Stimulated activated CD4-positive, alpha-beta T cell treated with anti-CD3 and anti-CD28 coated beads, Interleukin-1b, Interleukin-23, amount 100 ng/mL, for 24 hours (primary cell): Measurements from ENCODE around the gene PNPLA2.

ENCODE experiments used
- DNase-seq, 4 experiments: peaks; one replicate each; pipeline ENCODE4 v3.0.0-alpha.2; 2020; ENCODE audit warnings: low read depth in 4 of 4, low spot score in 1 of 4

Gene PNPLA2

GRCh38 chr11:818396-819128 lies at the start of gene PNPLA2:
TSS of gene PNPLA2 (plus strand) at chr11:818914. CDS start at chr11:819719, 805 bp downstream.
- DNase-seq, result no peak

- no peak for DNase-seq
These were observed 48.6 kb upstream of the PNPLA2 start for GRCh38 chr11:769887-770641.

- DNase-seq, result no peak
These were observed 47.8 kb upstream of the PNPLA2 start for GRCh38 chr11:770642-771616.

DNA sequence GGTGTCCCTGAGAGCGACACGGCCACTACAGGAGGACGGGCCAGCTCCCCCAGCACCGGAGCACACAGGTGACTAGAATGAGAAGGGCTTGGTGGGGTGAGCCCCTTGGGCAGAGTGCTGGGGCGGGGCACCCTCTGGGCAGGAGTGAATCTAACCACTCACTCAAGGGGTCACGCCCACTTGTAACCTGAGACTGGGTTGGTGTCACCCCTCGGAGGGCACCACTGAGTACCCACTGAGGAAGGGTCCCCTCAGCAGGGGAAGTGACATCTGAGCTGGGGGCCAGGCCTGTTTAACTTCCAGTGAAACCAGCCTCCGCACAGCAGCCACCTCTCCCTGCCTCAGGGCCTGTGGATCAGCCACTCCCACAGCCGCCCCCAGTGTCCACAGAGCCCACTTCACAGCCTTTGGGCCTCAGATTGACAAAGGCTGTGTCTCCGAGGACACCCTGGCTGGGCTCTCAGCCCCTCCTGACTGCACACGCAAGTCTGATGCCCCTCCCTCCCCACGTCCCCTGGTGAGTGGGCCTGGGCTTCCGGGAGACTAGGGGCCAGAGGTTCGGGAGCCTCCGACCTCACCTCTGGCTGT lies 47.0 kb upstream of the PNPLA2 start:
- no peak for DNase-seq

DNA sequence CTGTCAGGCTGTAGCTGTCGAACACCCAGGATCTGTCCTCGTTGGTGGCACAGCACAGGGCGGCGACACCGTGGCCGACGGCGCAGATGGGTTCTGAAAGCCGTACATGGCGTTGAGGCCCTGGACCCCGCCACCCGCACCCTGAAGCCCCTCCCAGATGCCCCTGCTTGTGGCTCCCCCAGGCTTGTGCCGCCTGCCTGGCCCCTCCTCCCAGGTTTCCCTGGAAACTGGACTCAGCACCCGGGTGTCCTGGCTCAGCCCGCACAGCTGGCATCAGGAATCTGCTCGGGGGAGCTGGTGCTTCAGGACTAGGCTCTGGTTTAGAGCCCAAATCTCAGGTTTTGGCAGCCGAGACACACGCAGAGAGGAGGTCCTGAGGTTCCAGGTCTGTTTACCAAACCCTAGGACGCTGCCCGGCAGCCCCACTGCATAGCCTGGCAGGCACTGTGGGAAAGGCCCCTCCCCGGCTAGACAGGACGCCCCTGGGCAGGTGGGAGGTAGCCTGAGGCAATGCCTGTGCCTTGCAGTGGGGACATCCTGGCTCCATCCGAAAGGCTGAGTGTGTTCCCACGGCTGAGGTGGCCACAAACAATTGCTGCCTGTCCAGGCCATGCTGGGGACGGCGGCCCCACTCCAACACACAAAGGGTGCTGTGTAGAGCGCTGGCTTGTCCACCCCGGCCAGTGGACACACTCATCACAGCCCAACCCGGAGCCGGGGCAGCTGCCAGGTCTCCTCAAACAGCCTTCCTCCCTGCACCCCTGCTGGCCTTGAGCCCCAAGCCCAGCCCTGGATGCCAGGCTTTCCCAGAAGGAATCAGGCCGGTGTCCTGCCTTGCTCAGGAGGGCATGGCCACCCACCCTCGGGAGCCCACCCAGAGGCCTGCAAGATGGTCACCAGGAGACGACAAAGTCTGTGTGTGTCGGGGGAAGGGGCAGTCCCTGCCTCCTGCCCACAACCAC lies 46.0 kb upstream of the PNPLA2 start:
- no peak for DNase-seq

DNA sequence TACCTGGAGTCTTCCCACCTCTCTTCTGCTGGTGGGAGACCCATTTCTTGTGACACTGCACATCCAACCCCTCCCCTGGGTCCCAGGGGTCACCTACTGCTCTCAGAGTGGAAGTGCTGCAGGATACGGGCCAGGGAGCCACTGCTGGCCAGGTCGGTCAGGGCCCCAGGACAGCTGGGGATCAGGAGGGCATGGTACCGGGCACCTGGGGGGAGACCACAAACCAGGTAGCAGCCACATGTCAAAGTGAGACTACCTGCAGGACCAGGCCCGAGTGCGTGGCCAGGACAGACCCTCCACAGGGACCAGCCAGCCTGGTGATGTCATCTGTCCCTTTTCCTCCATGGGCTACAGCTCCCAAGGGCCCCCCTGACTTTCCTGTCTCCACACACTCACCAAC lies 45.3 kb upstream of the PNPLA2 start:
- DNase-seq, result no peak

- DNase-seq, result no peak
These were observed 44.9 kb upstream of the PNPLA2 start for GRCh38 chr11:773830-774229.

DNA sequence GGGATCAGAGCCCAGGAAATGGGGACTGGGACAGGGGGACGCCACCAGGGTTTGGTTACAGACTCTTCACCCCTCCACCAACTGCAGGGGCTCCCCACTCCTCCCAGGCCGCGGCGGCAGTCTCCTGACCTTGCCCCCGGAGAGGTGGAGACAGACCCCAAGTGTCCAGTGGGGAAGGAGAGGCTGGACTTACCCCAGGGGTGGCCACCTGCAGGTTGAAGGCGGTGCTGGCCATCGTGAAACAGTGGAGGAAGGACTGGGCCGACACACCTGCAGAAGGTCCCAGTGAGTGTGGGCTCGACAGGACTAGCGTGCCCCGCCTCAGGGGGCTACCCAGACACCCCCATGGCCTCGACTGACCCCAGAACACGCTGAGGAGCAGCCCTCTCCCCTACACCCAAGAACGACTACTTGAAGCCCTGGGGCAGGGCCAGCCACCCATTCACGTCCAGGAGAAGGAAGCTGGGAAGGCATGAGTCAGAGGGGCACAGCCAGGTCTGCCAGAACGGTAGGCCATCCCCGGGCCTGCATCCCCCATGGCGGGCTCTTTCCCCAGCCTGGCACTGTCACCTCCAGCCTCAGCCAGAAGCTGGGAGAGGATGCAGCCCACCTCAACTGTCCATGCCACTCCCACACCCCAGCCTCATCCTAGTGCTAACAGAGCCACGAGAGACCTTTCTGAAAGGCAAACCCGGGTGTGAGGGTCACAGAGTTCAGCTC lies 43.7 kb upstream of the PNPLA2 start:
- DNase-seq, result no peak

DNA sequence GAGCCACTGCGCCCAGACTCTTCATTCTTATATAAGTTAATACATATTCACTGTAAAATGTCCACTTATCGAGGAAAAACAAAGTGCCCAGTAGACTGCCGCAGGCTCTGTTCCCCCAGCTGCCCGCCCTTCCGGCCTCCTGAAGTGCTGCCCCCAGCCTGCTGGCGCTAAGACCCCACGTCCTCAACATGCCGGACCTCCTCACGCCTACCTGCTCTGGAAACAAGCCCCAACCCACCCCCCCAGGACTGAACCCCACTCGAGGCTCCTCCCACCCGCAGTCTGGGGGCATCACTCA lies 42.5 kb upstream of the PNPLA2 start:
- no peak for DNase-seq

DNA sequence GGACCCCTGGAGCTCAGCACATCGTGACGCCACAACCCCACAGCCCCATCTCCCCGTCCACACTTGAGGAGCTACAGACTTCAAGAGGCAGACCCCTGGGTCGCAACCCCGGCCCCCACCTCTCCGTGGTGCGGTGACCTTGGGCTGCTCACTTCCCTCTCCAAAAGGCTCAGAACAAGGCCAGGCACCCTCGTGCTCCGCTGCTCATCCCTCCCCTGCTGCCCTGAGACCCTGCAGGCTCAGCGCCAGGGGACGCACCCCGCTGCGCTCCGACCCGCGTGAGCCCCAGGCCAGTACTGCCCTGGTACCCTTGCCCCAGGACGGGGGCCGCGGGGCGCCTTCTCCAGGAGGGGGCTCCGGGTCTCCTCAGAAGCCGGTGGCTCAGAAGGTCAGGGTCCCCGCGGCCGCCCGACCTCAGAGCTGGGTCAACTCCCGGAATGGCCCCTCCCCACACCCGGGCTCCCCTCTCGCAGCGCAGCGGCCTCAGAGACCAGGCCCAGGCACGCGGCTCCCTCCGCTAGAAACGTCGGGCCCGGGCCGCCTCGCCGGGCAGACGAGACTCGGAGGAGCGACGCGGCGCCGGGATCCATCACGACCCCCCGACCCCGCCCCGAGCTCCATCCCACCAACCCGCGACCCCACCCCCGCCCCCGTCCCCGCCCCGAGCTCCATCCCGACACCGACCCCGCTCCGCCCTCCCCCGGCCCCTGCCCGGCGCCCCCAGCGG lies 42.0 kb upstream of the PNPLA2 start:
- peak in 1 of 4 experiments; percentile 34 for DNase-seq

DNA sequence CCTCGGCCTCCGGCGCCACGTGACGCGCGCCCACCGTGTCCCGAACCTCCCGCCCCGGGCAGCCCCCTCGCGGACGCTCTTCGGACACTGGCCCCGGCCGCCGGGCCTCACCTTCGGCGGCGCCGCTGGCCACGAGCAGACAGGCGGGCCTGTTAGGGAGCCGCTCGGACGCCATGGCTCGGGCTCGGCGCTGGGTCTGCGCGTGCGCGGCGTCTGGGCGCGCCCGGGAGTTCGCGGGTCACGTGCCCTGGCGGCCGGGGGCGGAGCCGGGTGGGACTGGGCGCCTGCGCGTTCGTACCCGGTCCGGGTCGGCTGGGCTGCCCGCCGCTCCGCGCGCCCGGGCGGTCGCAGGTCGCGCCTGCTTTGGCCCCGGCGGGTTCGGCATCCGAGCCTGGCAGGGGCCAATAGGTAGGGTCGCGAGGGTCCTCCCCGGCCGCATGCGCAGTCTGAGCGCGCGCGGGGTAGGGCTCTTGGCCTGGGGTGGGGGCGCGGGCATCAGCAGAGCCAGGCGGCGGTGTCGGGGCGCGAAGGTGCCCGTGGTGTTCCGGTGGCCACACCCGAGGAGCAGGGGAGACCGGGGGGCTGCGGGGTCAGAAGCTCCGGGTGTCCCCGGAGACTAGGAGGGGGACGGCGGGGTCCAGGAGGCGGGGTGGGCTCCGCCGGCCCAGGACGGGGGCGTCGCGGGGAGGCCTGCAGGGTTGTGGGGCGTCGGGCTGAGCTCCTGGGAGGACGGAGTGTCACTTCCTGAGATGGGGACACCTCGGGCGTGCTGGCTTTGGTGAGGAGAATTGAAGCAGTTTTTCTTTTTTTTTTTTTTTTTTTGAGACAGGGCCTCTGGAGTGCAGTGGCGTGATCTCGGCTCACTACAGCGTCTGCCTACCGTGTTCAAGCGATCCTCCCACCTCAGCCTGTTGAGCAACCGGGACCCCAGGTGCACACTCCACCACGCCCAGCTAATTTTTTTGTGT lies 41.1 kb upstream of the PNPLA2 start, which contains the start of gene GATD1:
TSS of gene GATD1 (minus strand) at position 200 of the 968 bp plus-strand sequence. CDS start at position 175, 25 bp downstream.
- peak; percentile 88 to 93 (median 91) for DNase-seq

- DNase-seq, result no peak
These were observed 39.4 kb upstream of the PNPLA2 start for GRCh38 chr11:778976-779954.

DNA sequence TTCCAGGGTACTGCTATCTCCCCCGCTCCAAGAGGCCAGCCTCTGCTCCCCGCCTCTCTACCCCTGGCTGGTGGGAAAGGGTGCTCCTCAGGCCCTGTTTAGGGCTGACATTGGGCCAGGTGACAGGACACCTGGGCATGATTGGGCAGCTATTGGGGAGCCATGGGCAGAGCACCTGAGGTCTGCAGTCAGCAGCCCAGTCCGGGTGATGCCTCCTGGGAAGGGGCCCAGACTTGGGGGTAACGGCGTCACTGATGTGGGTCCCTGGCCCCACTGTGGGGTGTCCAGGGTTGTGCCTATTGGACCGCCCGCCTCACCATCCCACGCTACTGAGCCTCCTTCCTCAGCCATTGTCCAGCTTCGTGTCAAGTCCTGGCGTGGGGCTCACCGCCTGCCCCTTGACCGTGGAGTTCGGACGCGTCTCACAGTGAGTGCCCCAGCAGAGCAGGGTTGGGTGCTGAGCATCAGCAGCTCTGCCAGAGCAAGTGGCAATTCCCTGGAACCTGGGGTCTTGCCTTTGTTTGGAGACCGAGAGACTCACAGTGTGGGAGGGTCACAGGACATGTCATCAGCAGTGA lies 38.7 kb upstream of the PNPLA2 start:
- no peak for DNase-seq

DNA sequence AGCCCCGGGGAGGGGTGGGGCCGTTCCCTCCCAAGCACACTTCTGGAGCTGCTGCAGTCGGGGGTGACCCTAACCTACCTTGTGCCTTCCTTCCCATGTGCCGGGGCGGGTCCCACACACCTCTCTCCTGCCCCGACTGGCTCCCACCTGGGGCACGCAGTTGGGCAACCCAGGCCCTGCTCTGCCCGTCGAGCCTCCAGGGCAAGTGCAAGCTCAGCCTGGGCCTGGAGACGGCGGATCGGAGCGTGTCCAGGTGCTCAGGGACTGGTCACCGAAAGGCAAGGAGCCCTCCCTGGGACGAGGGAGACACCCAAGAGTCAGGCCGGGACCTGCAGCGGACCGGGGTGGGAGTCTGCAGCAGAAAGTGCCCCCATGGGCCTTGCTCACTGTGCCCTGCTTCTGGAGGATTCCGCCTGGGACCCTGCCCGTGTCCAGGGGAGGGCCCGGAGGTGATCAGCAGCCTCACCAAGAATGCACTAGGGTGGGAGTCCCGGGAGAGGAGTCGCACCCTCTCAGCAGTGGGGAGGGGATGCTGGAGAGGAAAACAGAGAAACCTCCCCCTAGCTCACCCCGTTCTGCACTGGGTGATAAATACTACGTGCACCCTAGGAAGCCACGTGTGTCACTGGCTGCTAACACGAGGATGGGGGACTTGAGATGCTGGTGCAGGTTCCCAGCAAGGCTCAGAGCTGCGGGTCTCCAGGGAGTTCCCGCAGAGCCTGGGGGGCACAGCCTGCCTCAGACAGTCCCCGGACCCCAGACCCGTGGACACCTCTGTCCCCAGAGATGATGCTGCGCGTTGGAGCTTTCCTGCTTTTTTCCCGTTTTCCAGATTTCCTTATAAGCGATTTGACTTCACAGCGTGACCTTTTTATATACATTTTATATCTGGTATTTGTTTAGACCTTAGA lies 36.2 kb upstream of the PNPLA2 start:
- DNase-seq, result no peak

DNA sequence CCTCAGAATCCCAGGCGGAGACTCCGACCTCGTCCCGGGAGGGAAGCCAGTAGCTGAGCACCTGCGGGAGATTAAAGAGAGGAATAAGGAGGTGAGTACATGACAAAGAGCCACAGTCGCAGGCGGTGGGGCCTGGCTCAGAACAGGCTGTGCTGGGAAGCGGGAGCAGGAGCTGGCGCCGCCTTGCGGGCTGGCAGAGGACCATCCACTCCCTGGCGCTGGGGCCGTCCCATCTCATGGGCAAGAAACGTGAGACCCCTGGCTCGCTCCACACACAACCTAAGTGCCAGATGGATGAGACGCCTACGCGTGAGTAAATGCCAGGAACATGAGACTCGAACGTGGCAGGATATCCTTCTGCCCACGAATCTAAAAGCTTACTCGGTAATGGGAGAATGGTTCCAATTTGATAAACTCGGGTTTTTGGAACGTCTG lies 35.1 kb upstream of the PNPLA2 start:
- no peak for DNase-seq
